ENCODE results near the gene GLI3.

The GLI3 gene

DNA sequence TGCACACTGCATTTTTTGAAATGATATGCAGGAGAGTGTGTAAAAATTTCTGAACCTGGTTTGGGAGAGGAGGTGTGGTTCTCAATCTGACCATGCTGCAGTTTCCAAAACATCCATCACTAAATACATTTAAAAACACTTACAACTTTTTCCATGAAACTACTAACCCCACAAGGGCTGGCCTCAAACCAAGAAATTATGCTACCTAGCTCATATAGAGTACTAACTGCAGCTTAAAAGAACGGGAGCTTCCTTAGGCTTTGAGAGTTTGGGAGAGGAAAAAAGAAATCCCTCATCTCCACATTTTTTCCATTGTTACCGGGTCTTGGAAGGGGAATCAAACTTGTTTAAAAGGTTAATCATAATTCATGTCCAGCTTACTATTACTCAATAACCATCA, 214.2 kb downstream of the GLI3 start:
- Histone ChIP-seq H3K27me3 (peaks cover 45% of the 10 kb centered on the region), H3K4me1 (ENCODE audit: control insufficient read depth in 1 of 2, insufficient read depth in 1 of 2, low read depth in 1 of 2, low read length in 1 of 2) (no peaks in the 10 kb centered on the region), H3K36me3 (no peaks in the 10 kb centered on the region), H3K4me3 (ENCODE audit: low read depth in 1 of 2, low read length in 1 of 2) (no peak overlapping the region), H3K9me3 (no peaks in the 10 kb centered on the region), H3K27ac (no peak overlapping the region)
- TF ChIP-seq, protein P1, sequence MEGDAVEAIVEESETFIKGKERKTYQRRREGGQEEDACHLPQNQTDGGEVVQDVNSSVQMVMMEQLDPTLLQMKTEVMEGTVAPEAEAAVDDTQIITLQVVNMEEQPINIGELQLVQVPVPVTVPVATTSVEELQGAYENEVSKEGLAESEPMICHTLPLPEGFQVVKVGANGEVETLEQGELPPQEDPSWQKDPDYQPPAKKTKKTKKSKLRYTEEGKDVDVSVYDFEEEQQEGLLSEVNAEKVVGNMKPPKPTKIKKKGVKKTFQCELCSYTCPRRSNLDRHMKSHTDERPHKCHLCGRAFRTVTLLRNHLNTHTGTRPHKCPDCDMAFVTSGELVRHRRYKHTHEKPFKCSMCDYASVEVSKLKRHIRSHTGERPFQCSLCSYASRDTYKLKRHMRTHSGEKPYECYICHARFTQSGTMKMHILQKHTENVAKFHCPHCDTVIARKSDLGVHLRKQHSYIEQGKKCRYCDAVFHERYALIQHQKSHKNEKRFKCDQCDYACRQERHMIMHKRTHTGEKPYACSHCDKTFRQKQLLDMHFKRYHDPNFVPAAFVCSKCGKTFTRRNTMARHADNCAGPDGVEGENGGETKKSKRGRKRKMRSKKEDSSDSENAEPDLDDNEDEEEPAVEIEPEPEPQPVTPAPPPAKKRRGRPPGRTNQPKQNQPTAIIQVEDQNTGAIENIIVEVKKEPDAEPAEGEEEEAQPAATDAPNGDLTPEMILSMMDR (IDR thresholded peaks at IDR 0.05), result no peak

- H3K4me3 ChIP-seq (ENCODE audit: low read depth in 1 of 2, low read length in 1 of 2), result no peak overlapping the region
- no peaks in the 10 kb centered on the region for H3K9me3 ChIP-seq
- TF ChIP-seq, protein P1 (IDR thresholded peaks at IDR 0.05), result no peak
- H3K36me3 ChIP-seq, result no peaks in the 10 kb centered on the region
- H3K27me3 ChIP-seq, result peaks cover 50% of the 10 kb centered on the region
- no peaks in the 10 kb centered on the region for H3K4me1 ChIP-seq (ENCODE audit: control insufficient read depth in 1 of 2, insufficient read depth in 1 of 2, low read depth in 1 of 2, low read length in 1 of 2)
- H3K27ac ChIP-seq, result no peak overlapping the region
These were observed 215.0 kb downstream of the GLI3 start for GRCh38 chr7:42022056-42022455.

DNA sequence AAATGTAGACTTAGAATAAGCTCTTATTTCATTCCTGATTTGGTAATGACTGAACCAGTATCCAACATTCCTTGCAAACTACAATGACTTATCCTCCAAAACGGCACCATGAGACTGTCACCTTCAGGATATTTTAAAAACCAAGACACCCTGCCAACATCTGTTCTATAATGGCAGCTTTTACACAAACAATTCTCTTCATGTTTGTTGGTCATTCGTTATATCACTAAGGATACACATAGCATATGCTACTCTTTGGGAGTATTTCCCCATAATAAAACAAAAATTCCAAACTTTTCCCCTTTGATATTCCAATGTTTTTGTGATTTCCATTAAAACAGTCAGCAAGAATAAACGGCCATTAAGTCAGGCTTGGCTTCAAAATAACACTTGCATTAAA, 215.4 kb downstream of the GLI3 start:
- H3K36me3 ChIP-seq, result no peaks in the 10 kb centered on the region
- no peaks in the 10 kb centered on the region for H3K9me3 ChIP-seq
- H3K27ac ChIP-seq, result no peak overlapping the region
- TF ChIP-seq, protein P1 (IDR thresholded peaks at IDR 0.05), result no peak
- H3K4me3 ChIP-seq (ENCODE audit: low read depth in 1 of 2, low read length in 1 of 2), result no peak overlapping the region
- peaks cover 50% of the 10 kb centered on the region for H3K27me3 ChIP-seq
- no peaks in the 10 kb centered on the region for H3K4me1 ChIP-seq (ENCODE audit: control insufficient read depth in 1 of 2, insufficient read depth in 1 of 2, low read depth in 1 of 2, low read length in 1 of 2)

- H3K36me3 ChIP-seq, result no peaks in the 10 kb centered on the region
- no peak overlapping the region for H3K4me3 ChIP-seq (ENCODE audit: low read depth in 1 of 2, low read length in 1 of 2)
- TF ChIP-seq, protein P1 (IDR thresholded peaks at IDR 0.05), result no peak
- no peak overlapping the region for H3K27ac ChIP-seq
- no peaks in the 10 kb centered on the region for H3K4me1 ChIP-seq (ENCODE audit: control insufficient read depth in 1 of 2, insufficient read depth in 1 of 2, low read depth in 1 of 2, low read length in 1 of 2)
- H3K9me3 ChIP-seq, result no peaks in the 10 kb centered on the region
- H3K27me3 ChIP-seq, result peaks cover 47% of the 10 kb centered on the region
These were observed 216.9 kb downstream of the GLI3 start for GRCh38 chr7:42020061-42020460.

GRCh38 chr7:42017349-42017986, 219.5 kb downstream of the GLI3 start:
- Histone ChIP-seq H3K4me1 (ENCODE audit: control insufficient read depth in 1 of 2, insufficient read depth in 1 of 2, low read depth in 1 of 2, low read length in 1 of 2) (no peaks in the 10 kb centered on the region), H3K4me3 (ENCODE audit: low read depth in 1 of 2, low read length in 1 of 2) (no peak overlapping the region), H3K27me3 (peaks cover 43% of the 10 kb centered on the region), H3K27ac (no peak overlapping the region), H3K9me3 (no peaks in the 10 kb centered on the region), H3K36me3 (no peaks in the 10 kb centered on the region)
- TF ChIP-seq, protein P1 (IDR thresholded peaks at IDR 0.05), result no peak

Data from neutrophil (primary cell).